CD4-positive, alpha-beta T cell (primary cell): ENCODE data around the gene NTM. TPM values are rescaled to one million over a fixed set of nuclear protein-coding genes. Genes with fewer than 3 reads are reported as not detected.

Source experiments
- ATAC-seq: fragments of 200-7000 bp; cut with Tn5 transposase; one replicate; pipeline ENCODE4 v1.10.0; 2022; ENCODE audit warnings: mild to moderate bottlenecking; ENCODE audit not compliant: poor library complexity
- CTCF ChIA-PET: fragments of 350-600 bp; sonication (Branson Sonifier 250); formaldehyde crosslinking; loops from one replicate; lab custom pipeline; 2021; ENCODE audit warnings: antibody characterized with exemption, inconsistent platforms; lab: Charles Lee
- POLR2A ChIA-PET: fragments of 350-600 bp; sonication (Branson Sonifier 250); formaldehyde crosslinking; loops from one replicate; lab custom pipeline; 2021; ENCODE audit warnings: antibody characterized with exemption, inconsistent platforms; lab: Charles Lee
- DNase-seq, 14 experiments: peaks; one replicate each; pipeline ENCODE4 v3.0.0-alpha.2; 2013 to 2020; ENCODE audit warnings: mixed read lengths in 2 of 14
- H3K27ac ChIP-seq, 2 donors: one replicate each; pipeline versions ENCODE4 v1.5.1 to v1.7.0; 2013; ENCODE audit warnings: low read length in 2 of 2, low read depth in 1 of 2, mild to moderate bottlenecking in 1 of 2
- H3K27me3 ChIP-seq, 2 experiments: 1 replicate in 1 of 2; 2 replicates in 1 of 2; pipeline versions ENCODE4 v1.6.1 to v1.7.0; 2013; ENCODE audit warnings: low read length in 2 of 2, control low read depth in 1 of 2, mild to moderate bottlenecking in 1 of 2, moderate library complexity in 1 of 2; ENCODE audit not compliant: insufficient read depth in 2 of 2, control insufficient read depth in 1 of 2
- H3K36me3 ChIP-seq: one replicate; pipeline ENCODE4 v1.6.1; 2013; ENCODE audit warnings: low read length, control low read depth; ENCODE audit not compliant: insufficient read depth
- H3K4me1 ChIP-seq: one replicate; pipeline ENCODE4 v1.6.1; 2013; ENCODE audit warnings: low read length, control low read depth; ENCODE audit not compliant: insufficient read depth
- H3K4me3 ChIP-seq: one replicate; pipeline ENCODE4 v1.5.1; 2013; ENCODE audit warnings: mild to moderate bottlenecking, low read length, moderate library complexity
- H3K9me3 ChIP-seq, 2 experiments: 1 replicate in 1 of 2; 2 replicates in 1 of 2; pipeline versions ENCODE4 v1.6.1 to v1.7.0; 2013; ENCODE audit warnings: low read length in 2 of 2, mild to moderate bottlenecking in 2 of 2, control low read depth in 1 of 2, moderate library complexity in 1 of 2; ENCODE audit not compliant: control insufficient read depth in 1 of 2, insufficient read depth in 1 of 2
- H3K27ac Mint-ChIP-seq: one replicate; pipeline ENCODE4 v1.8.0; 2020; ENCODE audit warnings: mixed read lengths
- H3K27me3 Mint-ChIP-seq: one replicate; pipeline ENCODE4 v1.8.0; 2021; ENCODE audit warnings: mixed read lengths
- H3K36me3 Mint-ChIP-seq: one replicate; pipeline ENCODE4 v1.8.0; 2021; ENCODE audit warnings: low read depth, mixed read lengths
- H3K4me1 Mint-ChIP-seq: one replicate; pipeline ENCODE4 v1.8.0; 2021; ENCODE audit warnings: low read depth, mixed read lengths
- H3K4me3 Mint-ChIP-seq: one replicate; pipeline ENCODE4 v1.8.0; 2020; ENCODE audit warnings: mild to moderate bottlenecking, mixed read lengths
- H3K9me3 Mint-ChIP-seq: one replicate; pipeline ENCODE4 v1.8.0; 2020; ENCODE audit warnings: mixed read lengths
- CTCF ChIP-seq: fragments of 200-600 bp; IDR thresholded peaks from one replicate; pipeline ENCODE4 v1.8.0; 2022; ENCODE audit warnings: antibody characterized with exemption, mild to moderate bottlenecking
- intact Hi-C, 2 experiments: fragments of 100-400 bp; cut with DNase I in 1 of 2; cut with micrococcal nuclease in 1 of 2; formaldehyde crosslinking; loops; one replicate each; pipeline versions ENCODE4 v1.15.1 to v1.9.0; 2023 to 2025; cut with DNase I, micrococcal nuclease
- total RNA-seq, 174 experiments: library from RNA in 2 of 174; stranded (reverse) in 2 of 174; gene quantifications; one replicate each; pipeline ENCODE4 v1.2.3 and lab custom pipeline; 2021 to 2026

The NTM gene
- total RNA-seq, 2 experiments from 2014 or later = not detected

- ChIA-PET CTCF (no interaction called here), POLR2A (no interaction called here)
- Mint-ChIP-seq H3K27ac (no peak overlapping the region), H3K4me1 (no peaks in the 10 kb centered on the region), H3K27me3 (no peaks in the 10 kb centered on the region), H3K36me3 (no peaks in the 10 kb centered on the region), H3K9me3 (no peaks in the 10 kb centered on the region), H3K4me3 (no peak overlapping the region)
- DNase-seq = no peak
- intact Hi-C loops = no loop called here
- H3K27ac ChIP-seq = no peak overlapping the region
- H3K4me1 ChIP-seq = no peaks in the 10 kb centered on the region
- TF ChIP-seq CTCF = no peak
- no peaks in the 10 kb centered on the region for H3K27me3 ChIP-seq
- H3K9me3 ChIP-seq = peaks cover 0 to 21% of the 10 kb centered on the region in 2 experiments
- no peak overlapping the region for H3K4me3 ChIP-seq
- no peaks in the 10 kb centered on the region for H3K36me3 ChIP-seq
- no peak for ATAC-seq
Measured at GRCh38 chr11:131654849-131655248, 284.4 kb downstream of the NTM start.

DNA sequence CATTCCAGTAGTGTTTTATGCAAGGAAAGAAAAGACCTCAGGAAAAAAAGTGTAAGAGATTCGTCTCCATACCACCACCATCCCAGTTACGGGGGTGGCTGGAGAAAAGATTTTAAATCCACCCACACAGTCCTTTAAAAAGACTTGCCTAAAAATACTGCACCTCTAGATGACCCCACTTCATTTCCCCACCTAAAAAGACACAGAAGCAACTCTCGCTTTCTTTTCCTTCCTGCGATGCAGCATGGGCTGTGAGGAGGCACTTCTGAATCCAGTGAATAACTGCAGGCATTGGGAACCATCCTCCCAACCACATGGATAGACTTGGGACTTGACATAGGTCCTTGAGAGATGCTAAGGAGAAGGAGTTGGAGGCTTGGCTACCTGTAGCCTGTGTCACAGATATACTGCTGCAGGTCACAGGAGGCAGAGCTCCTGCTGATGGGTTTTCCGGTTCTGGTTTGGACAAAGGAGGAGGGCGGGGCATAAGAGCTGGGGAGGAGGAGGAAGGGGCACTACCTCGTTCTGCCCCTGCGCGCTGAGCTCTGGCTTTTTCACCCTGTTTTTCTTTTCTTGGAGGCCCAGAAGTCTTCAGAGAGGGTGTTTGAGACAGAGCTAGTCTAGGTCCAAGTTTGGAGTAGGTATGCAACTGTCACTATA, 285.9 kb downstream of the NTM start:
- no peak overlapping the region for H3K4me3 ChIP-seq
- Mint-ChIP-seq H3K27me3 (no peaks in the 10 kb centered on the region), H3K9me3 (no peaks in the 10 kb centered on the region), H3K4me1 (no peaks in the 10 kb centered on the region), H3K27ac (no peak overlapping the region), H3K36me3 (no peaks in the 10 kb centered on the region), H3K4me3 (no peak overlapping the region)
- H3K27ac ChIP-seq = no peak overlapping the region
- H3K27me3 ChIP-seq = no peaks in the 10 kb centered on the region
- intact Hi-C loops = no loop called here
- no peaks in the 10 kb centered on the region for H3K4me1 ChIP-seq
- DNase-seq (no peak), ATAC-seq (no peak)
- ChIA-PET POLR2A (no interaction called here), CTCF (no interaction called here)
- H3K9me3 ChIP-seq = peaks cover 0 to 21% of the 10 kb centered on the region in 2 experiments
- no peaks in the 10 kb centered on the region for H3K36me3 ChIP-seq
- no peak for TF ChIP-seq CTCF

DNA sequence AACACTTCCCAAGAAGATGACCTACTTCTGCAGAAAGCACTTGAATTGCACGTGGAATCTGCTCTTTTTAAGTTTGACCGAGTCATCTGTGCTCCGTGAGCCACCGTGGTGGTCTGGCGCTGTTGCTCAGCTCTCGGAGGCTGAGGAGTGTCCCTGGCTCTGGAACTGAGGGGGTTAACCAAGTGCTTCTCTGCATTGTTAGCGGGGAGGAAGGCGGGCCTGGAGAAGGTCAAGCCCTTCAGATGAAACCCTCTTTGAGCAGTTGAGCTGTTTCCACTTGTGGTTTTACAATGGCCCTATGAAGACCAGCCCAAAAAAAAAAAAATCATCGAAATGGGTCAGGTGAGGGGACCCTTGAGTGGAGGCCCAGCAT, 286.4 kb downstream of the NTM start:
- Histone ChIP-seq H3K4me3 (no peak overlapping the region), H3K27ac (no peak overlapping the region), H3K4me1 (no peaks in the 10 kb centered on the region), H3K9me3 (peaks cover 0 to 21% of the 10 kb centered on the region in 2 experiments), H3K27me3 (no peaks in the 10 kb centered on the region), H3K36me3 (no peaks in the 10 kb centered on the region)
- TF ChIP-seq CTCF = no peak
- H3K9me3 Mint-ChIP-seq = no peaks in the 10 kb centered on the region
- no peaks in the 10 kb centered on the region for H3K36me3 Mint-ChIP-seq
- no peak overlapping the region for H3K4me3 Mint-ChIP-seq
- no peaks in the 10 kb centered on the region for H3K27me3 Mint-ChIP-seq
- H3K4me1 Mint-ChIP-seq = no peaks in the 10 kb centered on the region
- intact Hi-C loops = no loop called here
- ATAC-seq = no peak
- DNase-seq = no peak
- H3K27ac Mint-ChIP-seq = no peak overlapping the region
- ChIA-PET CTCF (no interaction called here), POLR2A (no interaction called here)
